OCI-LY3 (cell line): Measurements from ENCODE around the gene KDM7A.

Experiments
- H2AFZ ChIP-seq: fragments of 200-600, 300-600 bp; shearing (Covaris generic); 2 replicates; pipeline ENCODE4 v1.6.0; 2014; ENCODE audit warnings: antibody characterized with exemption, low read depth, low read length
- H3K27ac ChIP-seq: fragments of 200-600, 300-600 bp; sonication (generic); 2 replicates; pipeline ENCODE4 v1.5.1; 2014; ENCODE audit warnings: mild to moderate bottlenecking, low read length, moderate library complexity, mixed read lengths
- H3K27me3 ChIP-seq: fragments of 200-600, 300-600 bp; sonication (generic); 2 replicates; pipeline ENCODE4 v1.6.1; 2014; ENCODE audit warnings: low read depth, low read length, mixed read lengths
- H3K36me3 ChIP-seq: fragments of 200-600, 300-600 bp; sonication (generic); replicated peaks from 2 replicates; pipeline ENCODE3; 2014; ENCODE audit warnings: low read depth, low read length, mixed read lengths
- H3K4me1 ChIP-seq: fragments of 300-600, 200-600 bp; sonication (generic); 2 replicates; pipeline ENCODE4 v1.6.1; 2014; ENCODE audit warnings: low read length, mixed read lengths
- H3K4me2 ChIP-seq: fragments of 200-600, 300-600 bp; sonication (generic); 2 replicates; pipeline ENCODE4 v1.6.1; 2014; ENCODE audit warnings: low read length, mixed read lengths
- H3K4me3 ChIP-seq: fragments of 300-600, 200-600 bp; sonication (generic); 2 replicates; pipeline ENCODE4 v1.5.1; 2014; ENCODE audit warnings: antibody characterized with exemption, mild to moderate bottlenecking, low read length, moderate library complexity
- H3K79me2 ChIP-seq: fragments of 300-600, 200-600 bp; shearing (Covaris generic); 2 replicates; pipeline ENCODE4 v1.6.1; 2014; ENCODE audit warnings: mild to moderate bottlenecking, low read length, mixed read lengths
- H3K9ac ChIP-seq: fragments of 300-600, 200-600 bp; shearing (Covaris generic); 2 replicates; pipeline ENCODE4 v1.6.0; 2014; ENCODE audit warnings: mild to moderate bottlenecking, low read length, moderate library complexity
- H3K9me3 ChIP-seq: fragments of 200-600, 300-600 bp; shearing (Covaris generic); 2 replicates; pipeline ENCODE4 v1.6.1; 2014; ENCODE audit warnings: low read length, mixed read lengths; ENCODE audit not compliant: insufficient read depth
- H4K20me1 ChIP-seq: fragments of 200-600, 300-600 bp; sonication (generic); 2 replicates; pipeline ENCODE4 v1.6.1; 2016; ENCODE audit warnings: low read length, mixed read lengths; ENCODE audit not compliant: insufficient read depth
- EZH2phosphoT487 ChIP-seq: fragments of 200-600 bp; shearing (Covaris generic); IDR thresholded peaks from 2 replicates; pipeline ENCODE4 v1.6.1; 2018; ENCODE audit warnings: antibody characterized with exemption, mixed run types, low read depth
- TF ChIP-seq, protein P1 (sequence below): fragments of 200-600, 300-600 bp; sonication (generic); IDR thresholded peaks from 2 replicates; pipeline ENCODE4 v1.5.1; 2014; ENCODE audit warnings: antibody characterized with exemption, low read length, low read depth

KDM7A gene

DNA sequence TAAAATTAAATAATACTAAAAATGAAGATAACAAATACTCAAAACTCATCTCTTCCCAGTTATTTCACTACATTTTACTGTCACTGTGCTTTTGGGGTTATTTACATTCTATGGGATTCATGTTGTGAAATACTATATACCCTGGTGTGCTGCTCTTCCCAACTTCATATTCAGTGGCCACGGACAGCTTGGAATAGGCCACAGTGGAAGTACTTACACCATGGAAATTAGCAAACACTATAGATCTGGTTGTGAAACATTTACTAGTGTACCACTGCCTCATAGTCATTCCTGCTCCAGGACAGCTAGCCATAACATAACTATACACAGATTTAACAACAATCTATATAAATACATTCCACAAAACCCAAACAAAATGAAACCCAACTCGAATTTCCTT lies 21.2 kb upstream of the KDM7A start:
- H3K79me2 ChIP-seq = no peaks in the 10 kb centered on the region
- H3K4me3 ChIP-seq = no peak overlapping the region
- no peak overlapping the region for H3K27ac ChIP-seq
- no peaks in the 10 kb centered on the region for H3K9me3 ChIP-seq
- TF ChIP-seq, protein P1, sequence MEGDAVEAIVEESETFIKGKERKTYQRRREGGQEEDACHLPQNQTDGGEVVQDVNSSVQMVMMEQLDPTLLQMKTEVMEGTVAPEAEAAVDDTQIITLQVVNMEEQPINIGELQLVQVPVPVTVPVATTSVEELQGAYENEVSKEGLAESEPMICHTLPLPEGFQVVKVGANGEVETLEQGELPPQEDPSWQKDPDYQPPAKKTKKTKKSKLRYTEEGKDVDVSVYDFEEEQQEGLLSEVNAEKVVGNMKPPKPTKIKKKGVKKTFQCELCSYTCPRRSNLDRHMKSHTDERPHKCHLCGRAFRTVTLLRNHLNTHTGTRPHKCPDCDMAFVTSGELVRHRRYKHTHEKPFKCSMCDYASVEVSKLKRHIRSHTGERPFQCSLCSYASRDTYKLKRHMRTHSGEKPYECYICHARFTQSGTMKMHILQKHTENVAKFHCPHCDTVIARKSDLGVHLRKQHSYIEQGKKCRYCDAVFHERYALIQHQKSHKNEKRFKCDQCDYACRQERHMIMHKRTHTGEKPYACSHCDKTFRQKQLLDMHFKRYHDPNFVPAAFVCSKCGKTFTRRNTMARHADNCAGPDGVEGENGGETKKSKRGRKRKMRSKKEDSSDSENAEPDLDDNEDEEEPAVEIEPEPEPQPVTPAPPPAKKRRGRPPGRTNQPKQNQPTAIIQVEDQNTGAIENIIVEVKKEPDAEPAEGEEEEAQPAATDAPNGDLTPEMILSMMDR = no peak
- TF ChIP-seq EZH2phosphoT487 = no peak
- peaks cover 3% of the 10 kb centered on the region; the same call in 1 of the 2 replicates for H4K20me1 ChIP-seq
- no peak overlapping the region for H3K9ac ChIP-seq
- no peaks in the 10 kb centered on the region for H3K4me1 ChIP-seq
- no peaks in the 10 kb centered on the region for H3K36me3 ChIP-seq
- no peak overlapping the region for H3K4me2 ChIP-seq
- H3K27me3 ChIP-seq = peaks cover 62% of the 10 kb centered on the region
- H2AFZ ChIP-seq = no peak overlapping the region

DNA sequence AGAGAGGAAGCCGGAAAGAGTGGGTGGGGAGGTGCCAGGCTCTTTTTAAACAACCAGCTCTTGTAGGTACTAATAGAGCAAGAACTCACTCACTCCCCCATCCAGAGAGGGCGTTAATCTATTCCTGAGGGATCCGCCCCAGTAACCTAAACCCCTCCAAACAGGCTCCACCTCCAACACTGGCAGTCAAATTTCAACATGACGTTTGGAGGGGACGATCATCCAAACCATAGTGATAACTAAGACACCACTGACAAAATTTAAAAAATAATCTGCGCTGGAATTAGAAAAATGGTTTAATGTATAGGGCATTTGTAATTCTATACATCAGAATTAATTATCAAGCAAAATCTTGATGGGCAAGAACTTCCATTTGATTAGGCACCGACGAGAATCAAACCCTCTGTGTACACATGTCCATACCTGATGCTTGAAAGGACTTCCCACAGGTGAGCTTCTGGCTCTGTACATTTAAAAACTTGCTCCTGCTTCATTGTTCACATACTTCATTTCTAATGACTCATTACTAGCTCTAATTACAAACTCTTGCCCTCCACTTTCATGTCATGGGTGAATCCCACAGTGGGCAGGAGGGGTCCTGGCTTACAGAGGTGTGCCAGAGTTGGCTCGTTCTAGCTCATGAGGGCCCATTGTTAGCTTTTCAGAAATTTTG lies 20.6 kb upstream of the KDM7A start:
- TF ChIP-seq EZH2phosphoT487 = no peak
- TF ChIP-seq, protein P1 = no peak
- H3K27me3 ChIP-seq = peaks cover 62% of the 10 kb centered on the region
- H4K20me1 ChIP-seq = peaks cover 3% of the 10 kb centered on the region; the same call in 1 of the 2 replicates
- no peak overlapping the region for H2AFZ ChIP-seq
- H3K9me3 ChIP-seq = no peaks in the 10 kb centered on the region
- no peak overlapping the region for H3K27ac ChIP-seq
- H3K4me3 ChIP-seq = no peak overlapping the region
- H3K9ac ChIP-seq = no peak overlapping the region
- no peaks in the 10 kb centered on the region for H3K4me1 ChIP-seq
- H3K4me2 ChIP-seq = no peak overlapping the region
- no peaks in the 10 kb centered on the region for H3K79me2 ChIP-seq
- H3K36me3 ChIP-seq = no peaks in the 10 kb centered on the region

DNA sequence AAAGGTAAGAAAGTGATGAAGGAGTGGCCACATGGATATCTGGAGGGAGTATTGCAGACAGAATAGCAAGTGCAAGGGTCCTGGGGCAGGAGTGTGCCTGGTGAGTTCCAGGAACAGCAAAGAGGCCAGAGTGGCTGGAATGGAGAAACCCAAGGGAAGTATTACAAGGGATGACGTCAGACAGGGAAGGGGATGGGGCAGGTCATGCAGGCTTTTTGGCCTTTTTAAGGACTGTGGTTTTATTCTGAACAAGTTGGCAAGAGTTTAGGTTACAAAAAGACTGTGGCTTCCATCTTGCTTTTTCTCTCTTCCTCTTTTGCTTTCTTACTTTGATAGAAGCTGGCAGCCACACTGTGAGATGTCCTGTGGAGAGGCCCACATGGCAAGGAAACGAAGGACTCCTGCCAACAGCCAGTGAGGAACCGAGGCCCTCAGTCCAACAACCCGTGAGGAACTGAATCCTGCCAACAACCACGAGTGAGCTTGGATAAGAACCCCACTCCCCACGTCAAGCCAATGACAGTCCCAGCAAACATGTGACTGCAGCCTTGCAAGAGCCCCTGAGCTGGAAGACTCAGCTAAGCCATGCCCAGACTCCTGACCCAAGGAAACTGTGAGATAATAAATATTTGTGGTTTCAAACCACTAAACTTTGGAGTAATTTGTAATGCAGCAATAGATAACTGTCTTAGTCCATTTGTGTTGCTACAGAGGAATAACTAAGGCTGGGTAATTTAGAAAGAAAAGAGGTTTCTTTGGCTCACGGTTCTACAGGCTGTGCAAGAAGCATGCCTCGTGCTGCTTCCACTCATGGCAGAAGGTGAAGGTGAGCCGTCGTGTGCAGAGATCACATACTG lies 19.8 kb upstream of the KDM7A start:
- Histone ChIP-seq H3K4me1 (no peaks in the 10 kb centered on the region), H3K79me2 (no peaks in the 10 kb centered on the region), H3K4me3 (no peak overlapping the region), H3K4me2 (no peak overlapping the region), H2AFZ (no peak overlapping the region), H3K36me3 (no peaks in the 10 kb centered on the region), H4K20me1 (peaks cover 3% of the 10 kb centered on the region; the same call in 1 of the 2 replicates), H3K9ac (no peak overlapping the region), H3K9me3 (no peaks in the 10 kb centered on the region), H3K27me3 (peaks cover 62% of the 10 kb centered on the region), H3K27ac (no peak overlapping the region)
- no peak for TF ChIP-seq EZH2phosphoT487
- TF ChIP-seq, protein P1 = no peak

DNA sequence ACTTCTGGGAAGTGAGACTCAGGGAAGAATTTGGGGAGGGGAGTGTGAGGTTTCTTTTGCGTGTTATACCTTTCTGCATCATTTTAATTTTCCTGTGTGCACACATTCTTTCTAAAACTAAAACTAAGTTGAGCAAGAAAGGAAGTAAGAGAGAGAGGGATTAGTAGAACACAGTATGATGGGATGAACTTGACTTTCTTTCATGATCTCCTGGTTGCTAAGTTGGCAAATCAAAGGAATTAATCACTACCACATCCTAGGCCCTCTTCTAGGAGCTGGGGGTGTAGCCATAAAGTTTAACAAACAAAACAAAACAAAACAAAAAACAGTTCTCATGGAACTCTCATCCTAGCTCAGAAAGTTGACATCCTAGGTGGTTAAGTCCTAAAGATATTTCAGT lies 19.1 kb upstream of the KDM7A start:
- Histone ChIP-seq H4K20me1 (peaks cover 3% of the 10 kb centered on the region; the same call in 1 of the 2 replicates), H3K4me3 (no peak overlapping the region), H3K4me2 (no peak overlapping the region), H3K36me3 (no peaks in the 10 kb centered on the region), H3K4me1 (no peaks in the 10 kb centered on the region), H2AFZ (no peak overlapping the region), H3K9me3 (no peaks in the 10 kb centered on the region), H3K27ac (no peak overlapping the region), H3K79me2 (no peaks in the 10 kb centered on the region), H3K9ac (no peak overlapping the region), H3K27me3 (peaks cover 63% of the 10 kb centered on the region)
- TF ChIP-seq EZH2phosphoT487 = no peak
- TF ChIP-seq, protein P1 = no peak
